Loucy (cell line): ENCODE data around the gene CYP3A4.

Experiments used
- EZH2phosphoT487 ChIP-seq: fragments of 200-600 bp; IDR thresholded peaks from 2 replicates; pipeline ENCODE4 v1.6.1; 2018; ENCODE audit warnings: antibody characterized with exemption, mild to moderate bottlenecking, moderate library complexity, borderline replicate concordance
- TF ChIP-seq, protein P1 (sequence below): fragments of 200-600 bp; sonication (generic); conservative IDR thresholded peaks from 2 replicates; pipeline ENCODE4 v1.5.1; 2014; ENCODE audit warnings: mild to moderate bottlenecking, antibody characterized with exemption, low read length

- TF ChIP-seq, protein P1, sequence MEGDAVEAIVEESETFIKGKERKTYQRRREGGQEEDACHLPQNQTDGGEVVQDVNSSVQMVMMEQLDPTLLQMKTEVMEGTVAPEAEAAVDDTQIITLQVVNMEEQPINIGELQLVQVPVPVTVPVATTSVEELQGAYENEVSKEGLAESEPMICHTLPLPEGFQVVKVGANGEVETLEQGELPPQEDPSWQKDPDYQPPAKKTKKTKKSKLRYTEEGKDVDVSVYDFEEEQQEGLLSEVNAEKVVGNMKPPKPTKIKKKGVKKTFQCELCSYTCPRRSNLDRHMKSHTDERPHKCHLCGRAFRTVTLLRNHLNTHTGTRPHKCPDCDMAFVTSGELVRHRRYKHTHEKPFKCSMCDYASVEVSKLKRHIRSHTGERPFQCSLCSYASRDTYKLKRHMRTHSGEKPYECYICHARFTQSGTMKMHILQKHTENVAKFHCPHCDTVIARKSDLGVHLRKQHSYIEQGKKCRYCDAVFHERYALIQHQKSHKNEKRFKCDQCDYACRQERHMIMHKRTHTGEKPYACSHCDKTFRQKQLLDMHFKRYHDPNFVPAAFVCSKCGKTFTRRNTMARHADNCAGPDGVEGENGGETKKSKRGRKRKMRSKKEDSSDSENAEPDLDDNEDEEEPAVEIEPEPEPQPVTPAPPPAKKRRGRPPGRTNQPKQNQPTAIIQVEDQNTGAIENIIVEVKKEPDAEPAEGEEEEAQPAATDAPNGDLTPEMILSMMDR, result no peak
- TF ChIP-seq EZH2phosphoT487, result no peak
Measured at GRCh38 chr7:99764478-99764877, 19.5 kb downstream of the CYP3A4 start.
